DND-41 (cell line): Measurements from ENCODE around the gene KAZN.
"Not testable (repeated sequence)": the region's sequence is repeated elsewhere in the genome, so short reads cannot be mapped to it uniquely, and the experiment has no call there.

ENCODE experiments used
- ATAC-seq: fragments of 200-7000 bp; cut with Tn5 transposase; 3 replicates; pipeline ENCODE4 v1.9.1; 2021; ENCODE audit warnings: low read depth; ENCODE audit not compliant: insufficient read depth
- DNase-seq: peaks from one replicate; pipeline ENCODE4 v3.0.0-alpha.2; 2020
- H2AFZ ChIP-seq: 2 replicates; pipeline ENCODE4 v1.6.0; 2012; ENCODE audit warnings: low read depth, low read length
- H3K27ac ChIP-seq: 2 replicates; pipeline ENCODE4 v1.5.1; 2012; ENCODE audit warnings: low read length, inconsistent platforms
- H3K27me3 ChIP-seq: fragments of 200-600 bp; sonication (generic); 2 replicates; pipeline ENCODE4 v1.6.0; 2012; ENCODE audit warnings: low read length, mild to moderate bottlenecking, inconsistent platforms; ENCODE audit not compliant: insufficient read depth, poor library complexity
- H3K36me3 ChIP-seq: 2 replicates; pipeline ENCODE4 v1.5.1; 2012; ENCODE audit warnings: low read length, inconsistent platforms; ENCODE audit not compliant: insufficient read depth
- H3K4me1 ChIP-seq: 2 replicates; pipeline ENCODE4 v1.5.1; 2012; ENCODE audit warnings: mild to moderate bottlenecking, low read length; ENCODE audit not compliant: insufficient read depth
- H3K4me2 ChIP-seq: 2 replicates; pipeline ENCODE4 v1.6.0; 2012; ENCODE audit warnings: mild to moderate bottlenecking, moderate library complexity, low read length, inconsistent platforms; ENCODE audit not compliant: insufficient read depth
- H3K4me3 ChIP-seq, 2 experiments: fragments of 200-600 bp in 1 of 2; shearing (Covaris generic) in 1 of 2; 2 replicates each; pipeline ENCODE4 v1.5.1; 2012 to 2016; ENCODE audit warnings: inconsistent platforms in 2 of 2, low read length in 2 of 2, mild to moderate bottlenecking in 2 of 2, low read depth in 1 of 2, moderate library complexity in 1 of 2
- H3K79me2 ChIP-seq: 2 replicates; pipeline ENCODE4 v1.6.0; 2012; ENCODE audit warnings: low read length, inconsistent platforms; ENCODE audit not compliant: insufficient read depth
- H3K9ac ChIP-seq: 2 replicates; pipeline ENCODE4 v1.6.0; 2012; ENCODE audit warnings: low read depth, mild to moderate bottlenecking, inconsistent platforms, low read length, moderate library complexity
- H3K9me3 ChIP-seq: 2 replicates; pipeline ENCODE4 v1.5.1; 2012; ENCODE audit warnings: low read length, moderate library complexity, mild to moderate bottlenecking, inconsistent platforms; ENCODE audit not compliant: insufficient read depth, severe bottlenecking
- H4K20me1 ChIP-seq: 2 replicates; pipeline ENCODE4 v1.6.0; 2012; ENCODE audit warnings: low read length; ENCODE audit not compliant: insufficient read depth
- EZH2 ChIP-seq: IDR thresholded peaks from 3 replicates; pipeline ENCODE4 v1.6.1; 2012; ENCODE audit warnings: borderline replicate concordance, low read depth, mild to moderate bottlenecking, moderate library complexity, low read length, inconsistent platforms; ENCODE audit not compliant: severe bottlenecking
- TF ChIP-seq, protein P1 (sequence below): IDR thresholded peaks from 2 replicates; pipeline ENCODE4 v1.5.1; 2012; ENCODE audit warnings: borderline replicate concordance, low read length, moderate library complexity, mild to moderate bottlenecking; ENCODE audit not compliant: poor library complexity, severe bottlenecking; ENCODE audit errors: extremely low read depth

KAZN gene

DNA sequence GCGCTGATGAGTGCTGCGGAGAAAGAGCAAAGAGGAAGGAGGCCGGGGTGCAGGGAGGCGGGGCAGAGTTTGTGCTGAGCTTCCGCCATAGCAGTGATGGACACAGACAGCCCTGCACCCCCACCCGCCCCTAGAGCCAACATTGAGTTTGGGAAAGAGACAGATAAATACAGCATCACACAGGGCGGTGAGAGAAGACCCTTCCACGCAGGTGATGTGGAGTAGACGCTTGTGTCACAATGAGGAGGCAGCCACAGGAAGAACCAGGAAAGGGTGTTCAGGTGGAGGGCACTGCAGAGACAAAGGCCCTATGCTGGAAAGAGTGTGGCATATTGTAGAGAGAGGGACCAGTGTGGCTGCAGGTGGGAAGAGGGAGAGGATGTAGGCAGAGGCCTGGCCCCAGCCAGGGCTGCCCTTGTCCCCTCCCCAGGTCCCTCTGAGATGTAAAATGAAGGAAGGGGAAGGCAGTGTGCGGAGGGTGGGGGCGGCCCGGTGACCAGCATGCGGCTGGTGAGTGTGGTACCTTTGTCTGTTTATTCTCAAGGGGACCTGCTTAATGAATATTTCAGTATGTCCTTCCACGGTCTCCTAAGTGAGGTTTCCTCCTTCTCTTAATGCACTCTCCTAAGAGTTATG is 360.7 kb downstream of the KAZN start:
- H3K36me3 ChIP-seq = peaks cover 39% of the 10 kb centered on the region
- H3K27ac ChIP-seq = no peak overlapping the region
- H3K79me2 ChIP-seq = peaks cover 8% of the 10 kb centered on the region; the same call in 1 of the 2 replicates
- H4K20me1 ChIP-seq = peaks cover 10% of the 10 kb centered on the region
- H3K4me1 ChIP-seq = no peaks in the 10 kb centered on the region
- no peak overlapping the region for H2AFZ ChIP-seq
- ATAC-seq = no peak
- no peak for TF ChIP-seq EZH2
- TF ChIP-seq, protein P1, sequence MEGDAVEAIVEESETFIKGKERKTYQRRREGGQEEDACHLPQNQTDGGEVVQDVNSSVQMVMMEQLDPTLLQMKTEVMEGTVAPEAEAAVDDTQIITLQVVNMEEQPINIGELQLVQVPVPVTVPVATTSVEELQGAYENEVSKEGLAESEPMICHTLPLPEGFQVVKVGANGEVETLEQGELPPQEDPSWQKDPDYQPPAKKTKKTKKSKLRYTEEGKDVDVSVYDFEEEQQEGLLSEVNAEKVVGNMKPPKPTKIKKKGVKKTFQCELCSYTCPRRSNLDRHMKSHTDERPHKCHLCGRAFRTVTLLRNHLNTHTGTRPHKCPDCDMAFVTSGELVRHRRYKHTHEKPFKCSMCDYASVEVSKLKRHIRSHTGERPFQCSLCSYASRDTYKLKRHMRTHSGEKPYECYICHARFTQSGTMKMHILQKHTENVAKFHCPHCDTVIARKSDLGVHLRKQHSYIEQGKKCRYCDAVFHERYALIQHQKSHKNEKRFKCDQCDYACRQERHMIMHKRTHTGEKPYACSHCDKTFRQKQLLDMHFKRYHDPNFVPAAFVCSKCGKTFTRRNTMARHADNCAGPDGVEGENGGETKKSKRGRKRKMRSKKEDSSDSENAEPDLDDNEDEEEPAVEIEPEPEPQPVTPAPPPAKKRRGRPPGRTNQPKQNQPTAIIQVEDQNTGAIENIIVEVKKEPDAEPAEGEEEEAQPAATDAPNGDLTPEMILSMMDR = no peak
- no peaks in the 10 kb centered on the region for H3K9me3 ChIP-seq
- H3K9ac ChIP-seq = no peak overlapping the region
- no peak overlapping the region for H3K4me3 ChIP-seq
- H3K4me2 ChIP-seq = no peak overlapping the region
- H3K27me3 ChIP-seq = no peaks in the 10 kb centered on the region
- no peak for DNase-seq

DNA sequence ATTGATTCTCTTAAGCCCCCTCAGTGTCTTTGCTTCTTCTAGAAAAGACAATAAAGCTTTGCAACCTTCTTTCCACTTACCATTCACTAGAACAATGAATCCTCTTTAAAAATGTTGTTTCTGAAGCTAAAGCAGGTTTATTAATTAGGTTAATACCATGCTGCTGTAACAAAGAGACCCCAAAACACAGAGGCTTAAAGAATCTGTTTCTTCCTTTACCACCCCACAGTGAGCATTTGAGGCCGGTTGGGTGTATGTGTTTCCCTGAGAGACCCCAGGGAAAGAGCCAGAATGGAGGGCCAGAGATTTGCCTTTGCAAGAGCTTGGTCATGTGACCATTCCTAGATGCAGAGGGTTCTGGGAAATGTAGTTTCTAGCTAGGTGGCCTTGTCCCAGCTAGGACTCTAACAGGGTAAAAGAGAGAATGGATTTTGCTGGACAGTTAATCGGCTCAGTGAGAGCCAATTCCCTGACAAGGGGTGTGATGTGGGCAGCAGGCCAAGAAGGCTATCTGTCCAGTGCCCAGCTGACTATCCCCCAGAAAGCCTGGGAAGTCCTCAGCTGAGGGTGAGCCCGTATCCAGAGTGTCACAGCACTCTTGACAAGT is 363.3 kb downstream of the KAZN start:
- DNase-seq (no peak), ATAC-seq (peak; percentile 47; the same call in 1 of the 3 replicates)
- no peaks in the 10 kb centered on the region for H3K27me3 ChIP-seq
- H4K20me1 ChIP-seq = peaks cover 11% of the 10 kb centered on the region
- no peak overlapping the region for H3K4me3 ChIP-seq
- H3K36me3 ChIP-seq = peaks cover 54% of the 10 kb centered on the region
- H3K79me2 ChIP-seq = peaks cover 5% of the 10 kb centered on the region; the same call in 1 of the 2 replicates
- H3K4me2 ChIP-seq = no peak overlapping the region
- TF ChIP-seq, protein P1 = no peak
- TF ChIP-seq EZH2 = no peak
- no peaks in the 10 kb centered on the region for H3K4me1 ChIP-seq
- H3K9me3 ChIP-seq = no peaks in the 10 kb centered on the region
- no peak overlapping the region for H2AFZ ChIP-seq
- H3K27ac ChIP-seq = no peak overlapping the region
- H3K9ac ChIP-seq = no peak overlapping the region

GRCh38 chr1:14962407-14962806 is 363.9 kb downstream of the KAZN start:
- no peaks in the 10 kb centered on the region for H3K27me3 ChIP-seq
- no peak overlapping the region for H3K4me3 ChIP-seq
- H4K20me1 ChIP-seq = peaks cover 9% of the 10 kb centered on the region
- no peak overlapping the region for H3K4me2 ChIP-seq
- TF ChIP-seq, protein P1 = no peak
- no peak for TF ChIP-seq EZH2
- H2AFZ ChIP-seq = no peak overlapping the region
- H3K4me1 ChIP-seq = peaks cover under 1% of the 10 kb centered on the region
- ATAC-seq = no peak
- peaks cover 4% of the 10 kb centered on the region for H3K9me3 ChIP-seq
- DNase-seq = no peak
- no peak overlapping the region for H3K27ac ChIP-seq
- H3K9ac ChIP-seq = no peak overlapping the region
- peaks cover 61% of the 10 kb centered on the region for H3K36me3 ChIP-seq
- H3K79me2 ChIP-seq = peaks cover 7% of the 10 kb centered on the region; the same call in 1 of the 2 replicates

GRCh38 chr1:14963791-14964710 is 365.6 kb downstream of the KAZN start:
- Histone ChIP-seq H3K36me3 (peaks cover 64% of the 10 kb centered on the region), H3K4me1 (peaks cover 17% of the 10 kb centered on the region)
- H3K9me3 ChIP-seq, H3K27ac ChIP-seq, H2AFZ ChIP-seq, H3K79me2 ChIP-seq, ATAC-seq, H3K9ac ChIP-seq, H3K4me2 ChIP-seq, H4K20me1 ChIP-seq, H3K4me3 ChIP-seq, DNase-seq, H3K27me3 ChIP-seq: not testable (repeated sequence)
